GM13976 (cell line): ENCODE results near the gene RHOXF2.
"Not testable (repeated sequence)": the region's sequence is repeated elsewhere in the genome, so short reads cannot be mapped to it uniquely, and the experiment has no call there.

Experiments
- DNase-seq: peaks from one replicate; pipeline ENCODE4 v3.0.0; 2012; ENCODE audit warnings: low spot score
- in situ Hi-C: fragments of 300-500 bp; cut with MboI; formaldehyde crosslinking; loops from one replicate; pipeline ENCODE4 v1.12.0; 2022; ENCODE audit warnings: low sequenced_read_pairs, mixed read lengths, inconsistent platforms; ENCODE audit not compliant: unreplicated experiment
- TF ChIP-seq, protein P1 (sequence below): IDR thresholded peaks from 2 replicates; pipeline ENCODE4 v1.5.1; 2012; ENCODE audit warnings: borderline replicate concordance, mild to moderate bottlenecking; ENCODE audit not compliant: insufficient read depth; ENCODE audit errors: extremely low read depth, missing control alignments, control extremely low read depth

Gene RHOXF2

DNA sequence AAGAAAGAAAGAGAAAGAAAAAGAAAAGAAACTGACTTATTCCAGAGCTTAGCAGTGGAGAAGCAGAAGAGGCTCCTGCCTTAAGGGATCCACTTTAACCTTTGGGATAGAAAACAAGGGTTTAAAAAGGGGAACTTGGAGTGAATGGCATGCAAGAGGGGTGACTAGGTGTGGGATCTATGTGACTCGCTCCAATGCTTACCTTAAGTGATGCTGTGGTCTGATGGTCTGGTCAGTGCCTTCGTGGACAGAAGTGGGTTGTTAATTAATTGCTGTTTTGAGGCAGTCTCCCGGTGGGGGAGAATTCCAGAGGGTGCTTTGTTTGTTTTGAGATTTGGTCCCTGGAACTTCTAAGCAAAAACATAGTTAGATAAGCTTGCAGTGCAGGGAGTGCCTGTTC is 21.6 kb upstream of the RHOXF2 start:
- TF ChIP-seq, protein P1, sequence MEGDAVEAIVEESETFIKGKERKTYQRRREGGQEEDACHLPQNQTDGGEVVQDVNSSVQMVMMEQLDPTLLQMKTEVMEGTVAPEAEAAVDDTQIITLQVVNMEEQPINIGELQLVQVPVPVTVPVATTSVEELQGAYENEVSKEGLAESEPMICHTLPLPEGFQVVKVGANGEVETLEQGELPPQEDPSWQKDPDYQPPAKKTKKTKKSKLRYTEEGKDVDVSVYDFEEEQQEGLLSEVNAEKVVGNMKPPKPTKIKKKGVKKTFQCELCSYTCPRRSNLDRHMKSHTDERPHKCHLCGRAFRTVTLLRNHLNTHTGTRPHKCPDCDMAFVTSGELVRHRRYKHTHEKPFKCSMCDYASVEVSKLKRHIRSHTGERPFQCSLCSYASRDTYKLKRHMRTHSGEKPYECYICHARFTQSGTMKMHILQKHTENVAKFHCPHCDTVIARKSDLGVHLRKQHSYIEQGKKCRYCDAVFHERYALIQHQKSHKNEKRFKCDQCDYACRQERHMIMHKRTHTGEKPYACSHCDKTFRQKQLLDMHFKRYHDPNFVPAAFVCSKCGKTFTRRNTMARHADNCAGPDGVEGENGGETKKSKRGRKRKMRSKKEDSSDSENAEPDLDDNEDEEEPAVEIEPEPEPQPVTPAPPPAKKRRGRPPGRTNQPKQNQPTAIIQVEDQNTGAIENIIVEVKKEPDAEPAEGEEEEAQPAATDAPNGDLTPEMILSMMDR = no peak
- in situ Hi-C loops = loop anchor here (25.0 kb wide), 2 partner anchors 150 to 350 kb away; partner anchors contain the start of gene RPL39
- no peak for DNase-seq

DNA sequence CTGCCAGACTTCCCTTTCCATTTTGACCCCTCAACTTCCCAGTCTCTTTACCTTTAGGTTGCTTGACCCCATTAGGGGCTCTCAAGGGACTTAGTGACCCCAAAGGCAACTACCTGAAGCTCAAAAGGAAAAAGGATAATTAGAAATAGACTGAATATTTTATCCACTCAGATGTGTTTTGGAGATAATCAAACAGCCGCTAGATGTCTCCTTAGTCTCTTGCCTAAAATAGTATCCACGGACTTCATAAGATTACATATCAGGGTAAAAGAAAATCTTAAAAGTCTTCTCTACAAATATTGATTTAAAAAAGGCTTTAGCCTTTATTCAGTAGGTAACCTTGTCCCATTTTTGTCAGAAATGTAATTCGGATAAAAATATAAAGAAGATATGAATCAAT is 21.0 kb upstream of the RHOXF2 start:
- no peak for DNase-seq
- in situ Hi-C loops = loop anchor here (25.0 kb wide), 2 partner anchors 150 to 350 kb away; partner anchors contain the start of gene RPL39
- TF ChIP-seq, protein P1 = no peak

DNA sequence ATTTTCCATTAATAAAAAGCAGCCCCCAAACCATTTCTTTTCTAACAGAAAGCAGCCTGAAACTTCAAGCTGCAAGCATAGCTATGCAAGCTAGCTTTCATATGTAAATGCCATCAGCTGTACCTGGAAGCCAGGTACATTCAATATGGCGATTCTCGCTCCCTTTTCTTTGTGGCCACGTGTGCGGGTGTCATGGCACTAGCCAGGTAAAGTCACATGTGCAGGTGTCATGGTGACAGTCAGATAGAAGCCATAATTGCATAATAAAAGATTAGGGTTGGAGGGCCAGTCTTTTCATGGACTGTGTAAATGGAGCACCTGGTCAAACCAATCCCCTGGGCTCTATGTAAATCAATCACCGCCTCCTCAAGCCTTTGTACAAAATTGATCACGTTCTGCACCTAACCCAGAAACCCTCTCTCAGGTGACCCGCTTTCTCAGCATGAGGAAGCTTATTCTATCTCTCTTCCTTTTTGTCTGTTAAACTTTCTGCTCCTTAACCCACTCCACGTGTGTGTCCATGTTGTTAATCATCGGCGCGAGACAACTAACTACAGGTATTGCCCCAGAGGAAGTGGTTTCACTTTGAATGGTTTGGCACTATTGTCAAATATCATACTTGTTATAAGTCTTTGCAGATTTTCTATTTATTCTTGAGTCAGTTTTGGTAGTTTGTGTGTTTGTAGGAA is 18.0 kb upstream of the RHOXF2 start:
- no peak for DNase-seq
- in situ Hi-C loops = loop anchor here (25.0 kb wide), 2 partner anchors 153 to 353 kb away; partner anchors contain the start of gene RPL39
- TF ChIP-seq, protein P1 = no peak

DNA sequence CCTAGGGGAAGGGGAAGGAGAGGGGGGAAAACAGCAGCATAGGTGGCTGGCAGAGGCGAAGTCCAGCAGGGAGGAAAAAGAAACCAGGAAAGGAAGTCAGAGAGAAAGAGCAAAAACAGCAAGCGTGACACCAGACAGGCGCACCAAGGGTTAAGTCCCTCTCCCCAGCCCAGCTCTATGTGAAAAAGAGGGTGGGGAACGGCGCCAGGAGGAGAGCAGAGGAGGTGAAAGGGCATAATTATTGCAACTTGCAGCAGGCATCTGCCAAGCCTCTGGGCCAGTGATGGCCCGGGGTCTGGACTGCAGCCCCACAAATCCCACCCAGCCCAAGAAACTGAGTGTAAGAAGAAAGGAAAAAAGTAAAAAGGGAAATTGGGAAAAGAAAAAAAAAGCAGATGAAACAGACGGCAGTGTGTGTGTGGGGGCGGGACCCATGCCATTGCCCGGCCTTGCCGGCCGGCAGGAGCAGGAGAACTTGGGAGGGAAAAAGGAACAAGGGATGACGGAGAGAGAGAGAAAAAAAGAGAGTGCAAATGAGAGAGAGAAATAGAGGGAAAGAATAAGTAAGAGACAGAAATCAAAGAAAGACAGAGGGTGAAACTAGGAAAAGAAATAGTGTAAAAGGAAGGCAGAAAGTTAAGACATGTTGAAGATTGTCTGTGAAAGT is 14.1 kb upstream of the RHOXF2 start:
- TF ChIP-seq, protein P1 = no peak
- in situ Hi-C loops = loop anchor here (25.0 kb wide), 2 partner anchors 157 to 357 kb away; partner anchors contain the start of gene RPL39
- DNase-seq = no peak

DNA sequence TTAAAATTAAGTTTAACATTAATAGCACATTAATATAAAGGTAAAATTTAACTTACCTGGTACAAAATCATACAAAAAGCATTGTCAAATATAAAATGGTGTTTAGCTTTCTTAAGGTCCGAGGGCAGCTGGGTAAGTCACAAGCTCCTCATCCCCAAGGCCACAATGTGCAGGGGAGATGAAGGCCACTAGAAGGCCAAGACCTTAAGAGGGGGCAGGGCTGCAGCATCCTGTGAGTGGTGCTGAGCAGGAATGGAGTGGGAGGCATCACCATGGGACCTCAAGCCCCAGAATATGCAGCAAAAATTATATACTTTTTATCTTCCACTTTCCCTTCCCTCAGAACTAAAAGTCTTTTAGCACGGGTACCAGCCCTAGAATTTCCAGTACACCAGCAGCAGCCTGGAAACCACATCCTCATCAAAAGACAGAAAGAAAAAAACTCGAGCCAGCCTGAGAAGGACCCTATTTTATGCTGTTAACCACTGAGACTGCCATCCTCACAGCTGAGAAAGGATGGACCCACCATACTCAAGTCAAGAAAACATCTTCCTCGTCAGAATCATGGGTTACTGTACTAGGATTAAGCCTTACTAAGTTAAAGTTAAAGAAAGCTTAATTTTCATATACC is 13.0 kb upstream of the RHOXF2 start:
- DNase-seq = no peak
- TF ChIP-seq, protein P1 = no peak
- in situ Hi-C loops = loop anchor here (25.0 kb wide), 2 partner anchors 158 to 358 kb away; partner anchors contain the start of gene RPL39

DNA sequence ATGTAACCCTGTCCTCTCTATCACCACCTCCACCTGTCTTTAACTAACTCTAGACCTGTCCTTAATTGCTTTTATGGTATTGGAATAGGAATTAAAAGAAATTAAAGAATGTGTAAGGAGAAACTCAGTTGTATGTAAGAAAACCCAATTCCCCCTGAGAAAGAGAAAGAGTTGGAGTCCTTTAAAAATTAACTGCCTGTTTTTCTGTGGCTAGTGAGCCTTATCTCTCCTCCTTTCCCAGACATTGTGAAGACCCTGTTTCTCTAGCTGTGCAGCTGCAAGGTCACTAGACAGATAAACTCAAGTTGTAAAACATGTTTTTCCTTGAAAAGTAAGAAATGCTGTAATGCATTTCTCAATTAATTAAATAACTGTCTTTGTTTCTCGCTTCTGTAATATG is 12.1 kb upstream of the RHOXF2 start:
- in situ Hi-C loops = loop anchor here (25.0 kb wide), 2 partner anchors 159 to 359 kb away; partner anchors contain the start of gene RPL39
- not testable (repeated sequence) for DNase-seq
